Tibial nerve (tissue), 3 donors: ENCODE measurements around the gene GTPBP2.

Source experiments
- CTCF ChIP-seq, 5 experiments: fragments of 200-600 bp in 3 of 5; fragments of 450-650 bp in 2 of 5; sonication (generic) in 3 of 5; IDR thresholded peaks; one replicate each; pipeline ENCODE4 v1.5.1; 2016 to 2019; ENCODE audit warnings: antibody characterized with exemption in 5 of 5, mild to moderate bottlenecking in 3 of 5, moderate library complexity in 2 of 5
- POLR2A ChIP-seq, 2 donors: fragments of 450-650 bp; IDR thresholded peaks; one replicate each; pipeline ENCODE4 v1.6.1; 2017; ENCODE audit warnings: antibody characterized with exemption in 2 of 2, mild to moderate bottlenecking in 2 of 2, moderate library complexity in 2 of 2

DNA sequence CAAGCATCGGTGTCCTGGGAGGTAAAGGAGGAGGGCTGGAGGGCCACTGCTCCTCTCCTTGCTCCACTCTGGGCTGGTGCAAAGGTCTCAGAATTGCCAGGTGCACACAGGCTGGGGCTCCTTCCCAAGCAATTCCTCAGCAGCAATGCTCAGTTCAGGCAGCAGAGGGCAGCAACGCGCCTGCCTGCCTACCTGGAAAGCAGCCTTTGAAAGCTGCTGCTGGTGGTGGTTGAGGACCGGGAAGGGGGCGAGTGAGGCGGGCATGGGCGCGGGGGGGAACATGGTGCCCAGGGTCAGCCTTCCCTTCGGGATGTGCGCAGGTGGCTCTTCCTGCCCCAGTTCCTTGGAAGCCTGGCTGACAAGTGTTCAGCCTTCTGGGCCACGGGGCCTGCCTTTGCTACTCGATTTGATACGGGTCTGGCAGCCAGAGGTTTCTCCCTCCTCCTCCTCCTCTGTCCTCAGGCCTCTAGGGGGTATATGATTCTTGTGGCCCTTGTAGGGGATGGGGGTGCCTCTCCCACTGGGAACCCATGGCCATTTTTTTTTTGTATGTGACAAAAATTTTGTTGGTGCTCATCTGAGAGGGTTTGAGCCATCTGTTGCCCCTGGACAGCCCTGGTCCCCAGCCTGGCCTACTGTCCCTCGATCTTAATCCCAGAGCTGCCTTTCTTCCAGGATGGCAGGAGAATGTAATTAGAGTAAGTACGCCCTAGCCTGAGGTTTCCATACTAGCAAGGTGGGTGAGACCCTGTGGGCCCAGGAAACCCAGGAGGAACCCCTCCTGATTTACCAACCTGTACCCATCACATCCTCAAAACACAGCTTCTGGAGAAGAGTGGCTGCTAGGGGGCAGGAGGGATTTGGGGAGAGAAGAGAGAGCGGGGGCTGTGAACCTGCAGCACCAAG lies 38.4 kb upstream of the GTPBP2 start:
- TF ChIP-seq CTCF (IDR thresholded peaks at IDR 0.05) (peak; percentile 90 to 97 (median 94)), POLR2A (IDR thresholded peaks at IDR 0.05) (no peak)
